GM18870 (cell line): Measurements from ENCODE around the gene ATRN.

Experiments
- ATAC-seq: cut with Tn5 transposase; IDR thresholded peaks from one replicate; pipeline ENCODE4 v1.9.1; 2021; ENCODE audit warnings: moderate library complexity; ENCODE audit not compliant: unreplicated experiment

Gene ATRN

GRCh38 chr20:3673221-3674070 is 202.6 kb downstream of the ATRN start:
- no peak for ATAC-seq

DNA sequence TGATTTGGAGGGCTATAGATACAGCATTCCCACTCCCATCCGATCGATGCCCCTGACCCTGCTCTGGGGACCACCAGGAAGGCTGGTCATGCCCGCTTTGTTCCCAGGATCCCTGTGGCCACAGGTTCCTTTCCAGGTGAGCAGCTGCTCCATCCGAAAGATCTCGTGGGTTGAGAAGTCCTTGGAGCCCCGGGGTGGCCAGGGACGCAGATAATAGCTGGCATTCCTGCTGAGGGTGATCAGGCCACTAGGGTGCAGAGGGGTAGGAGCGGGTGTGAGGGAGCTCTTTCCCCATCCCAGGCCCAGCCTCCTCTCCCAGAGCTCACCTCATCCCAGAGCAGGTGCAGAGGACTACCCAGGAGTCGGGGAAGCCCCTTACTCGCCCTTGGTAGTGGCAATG is 203.6 kb downstream of the ATRN start:
- no peak for ATAC-seq

DNA sequence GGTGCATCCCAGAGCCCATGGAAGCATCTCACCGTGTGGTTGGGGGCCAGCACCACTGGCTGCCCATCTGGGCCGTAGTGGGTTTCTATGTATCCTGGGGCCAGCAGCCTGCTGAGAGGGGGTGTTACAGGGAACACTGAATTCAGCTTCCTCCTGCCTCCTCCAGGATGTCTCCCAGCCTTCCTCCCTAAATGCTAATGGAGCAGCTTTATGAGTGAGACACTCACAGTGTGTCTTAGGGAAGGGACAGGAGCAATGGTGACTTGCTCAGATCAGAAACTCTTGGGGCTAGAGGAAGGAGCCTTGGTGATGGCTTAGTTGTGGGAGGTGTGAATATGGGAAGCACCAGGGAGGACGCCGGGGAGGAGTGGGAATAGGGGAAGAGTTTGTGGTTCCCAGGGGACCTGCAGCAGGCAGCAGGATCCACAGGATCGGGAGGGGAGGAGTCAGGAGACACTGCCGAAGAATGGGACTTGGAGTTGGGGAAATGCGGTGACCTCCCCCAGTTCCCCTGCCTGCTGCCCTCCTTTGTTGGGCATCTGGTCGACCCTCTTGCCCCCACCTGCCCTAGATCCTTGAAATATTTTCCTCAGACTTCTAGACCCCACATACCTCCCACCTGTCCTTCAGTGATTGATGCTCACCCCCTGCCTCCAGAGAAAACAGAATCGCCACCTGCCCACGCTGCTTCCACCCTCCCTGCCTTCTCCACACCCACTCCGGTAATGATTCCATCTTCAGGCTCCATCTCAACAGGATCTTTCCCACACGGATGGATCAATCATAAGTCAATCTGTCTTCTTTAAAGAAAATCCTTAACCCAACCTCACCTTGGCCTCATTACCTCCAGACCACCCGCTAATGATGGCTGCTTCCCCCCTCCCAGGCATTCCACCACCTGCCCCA is 204.4 kb downstream of the ATRN start:
- ATAC-seq = no peak

GRCh38 chr20:3677733-3678132 is 206.9 kb downstream of the ATRN start:
- ATAC-seq = no peak

DNA sequence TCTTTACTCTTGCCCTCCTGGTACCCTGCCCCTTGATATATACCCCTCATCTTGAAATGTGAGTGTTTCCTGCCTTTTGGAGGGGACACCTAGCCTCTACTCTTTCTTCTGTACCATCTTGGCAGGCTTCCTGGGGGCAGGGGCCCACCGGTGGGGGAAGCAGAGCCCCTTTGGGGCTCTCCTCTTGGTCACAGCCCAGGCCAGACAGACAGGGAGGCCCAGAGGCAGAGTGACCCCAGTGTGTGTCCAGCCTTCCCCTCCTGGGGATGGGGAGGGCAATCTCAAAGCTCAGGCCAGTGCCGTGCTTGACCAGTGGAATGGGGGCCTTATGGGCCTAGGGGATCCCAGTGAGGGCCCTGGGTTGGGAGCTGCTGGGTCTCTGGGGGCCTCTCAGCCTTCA is 207.4 kb downstream of the ATRN start:
- no peak for ATAC-seq

DNA sequence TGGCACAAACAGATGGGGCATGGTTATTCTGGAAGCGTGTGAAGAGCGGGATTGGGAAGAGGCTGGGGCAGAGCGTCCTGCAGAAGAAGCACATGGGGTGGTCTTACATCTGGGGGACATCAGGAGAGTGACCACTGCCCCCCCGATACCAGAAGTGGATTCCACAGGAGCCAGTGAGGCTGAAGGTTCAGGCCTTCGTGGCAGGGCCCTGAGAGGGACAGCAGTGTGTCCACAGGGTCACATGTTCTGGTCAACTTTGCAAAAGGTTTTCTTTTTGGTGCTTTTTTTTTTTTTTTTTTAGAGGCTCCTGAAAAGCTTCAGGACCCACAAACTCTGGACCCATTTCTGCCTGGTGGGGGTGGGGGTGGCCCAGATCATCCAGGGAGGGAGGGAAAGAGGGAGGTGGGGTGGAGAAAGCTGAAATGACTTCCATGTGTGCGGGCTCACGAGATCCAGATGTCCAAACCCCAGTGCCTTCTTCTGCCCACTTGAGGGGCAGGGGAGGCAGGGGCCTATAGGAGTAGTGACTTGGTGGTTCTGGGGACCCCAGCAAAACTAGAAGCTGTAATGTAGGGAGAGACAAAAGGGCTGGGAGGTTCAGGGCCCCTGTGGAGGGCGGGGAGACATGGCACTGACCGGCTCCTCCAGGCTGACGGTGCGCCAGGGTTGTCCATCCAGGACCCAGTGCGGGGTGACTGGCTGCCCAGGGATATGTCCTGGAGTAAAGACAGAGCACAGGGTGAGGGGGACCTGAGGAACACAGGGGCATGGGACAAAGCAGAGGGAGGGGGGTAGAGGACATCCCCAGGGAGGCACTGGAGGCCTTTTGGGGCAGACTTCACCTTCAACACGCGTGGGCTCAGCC is 208.3 kb downstream of the ATRN start:
- no peak for ATAC-seq

DNA sequence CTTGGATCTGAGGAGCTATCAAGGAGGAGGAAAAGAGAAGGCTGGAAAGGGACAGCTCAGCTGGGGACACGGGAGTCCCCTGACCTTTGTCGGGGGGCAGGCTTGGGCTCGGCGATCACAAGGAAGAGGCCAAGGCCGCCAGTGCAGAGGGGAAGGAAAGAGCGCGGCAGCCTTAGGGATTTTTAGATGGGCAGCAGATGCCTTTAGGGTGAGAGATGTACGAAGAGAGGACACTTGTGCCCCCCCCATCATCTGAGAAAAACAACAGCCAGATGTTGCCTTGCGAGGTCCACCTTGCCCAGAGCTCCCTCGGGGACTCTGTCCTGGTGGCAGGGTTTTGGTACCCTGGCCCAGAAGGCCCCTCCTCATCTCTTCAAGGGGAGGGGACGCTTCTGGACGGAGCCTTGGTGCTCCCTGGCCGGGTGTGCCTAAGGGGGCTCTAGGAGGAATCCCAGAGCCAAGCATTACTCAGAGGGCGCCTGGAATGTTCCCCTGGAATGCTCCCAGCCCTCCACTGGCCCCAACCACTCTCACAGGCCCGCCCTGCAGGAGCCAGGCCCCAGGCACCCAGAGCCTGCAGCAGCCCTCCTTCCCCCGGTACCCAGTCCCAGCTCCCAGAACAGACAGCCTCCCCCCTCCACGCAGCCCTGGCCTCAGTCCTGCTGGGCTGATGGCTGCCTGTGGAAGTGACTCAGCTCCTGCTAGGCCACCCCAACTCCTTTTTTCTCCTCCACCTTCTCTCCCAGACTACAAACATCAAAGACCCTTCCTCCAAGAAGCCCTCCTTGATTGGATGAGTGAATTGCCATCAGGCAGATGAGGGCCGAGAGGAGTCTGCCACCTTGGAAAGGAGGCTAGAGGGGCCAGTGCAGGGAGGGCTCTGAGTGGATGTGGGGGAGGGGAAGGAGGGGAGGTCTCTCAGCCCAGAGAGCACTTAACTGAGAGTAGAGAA is 209.2 kb downstream of the ATRN start:
- ATAC-seq = no peak

- no peak for ATAC-seq
Observed at GRCh38 chr20:3680701-3681351, 210.0 kb downstream of the ATRN start.

- ATAC-seq = no peak
Observed at GRCh38 chr20:3681352-3681930, 210.6 kb downstream of the ATRN start.

DNA sequence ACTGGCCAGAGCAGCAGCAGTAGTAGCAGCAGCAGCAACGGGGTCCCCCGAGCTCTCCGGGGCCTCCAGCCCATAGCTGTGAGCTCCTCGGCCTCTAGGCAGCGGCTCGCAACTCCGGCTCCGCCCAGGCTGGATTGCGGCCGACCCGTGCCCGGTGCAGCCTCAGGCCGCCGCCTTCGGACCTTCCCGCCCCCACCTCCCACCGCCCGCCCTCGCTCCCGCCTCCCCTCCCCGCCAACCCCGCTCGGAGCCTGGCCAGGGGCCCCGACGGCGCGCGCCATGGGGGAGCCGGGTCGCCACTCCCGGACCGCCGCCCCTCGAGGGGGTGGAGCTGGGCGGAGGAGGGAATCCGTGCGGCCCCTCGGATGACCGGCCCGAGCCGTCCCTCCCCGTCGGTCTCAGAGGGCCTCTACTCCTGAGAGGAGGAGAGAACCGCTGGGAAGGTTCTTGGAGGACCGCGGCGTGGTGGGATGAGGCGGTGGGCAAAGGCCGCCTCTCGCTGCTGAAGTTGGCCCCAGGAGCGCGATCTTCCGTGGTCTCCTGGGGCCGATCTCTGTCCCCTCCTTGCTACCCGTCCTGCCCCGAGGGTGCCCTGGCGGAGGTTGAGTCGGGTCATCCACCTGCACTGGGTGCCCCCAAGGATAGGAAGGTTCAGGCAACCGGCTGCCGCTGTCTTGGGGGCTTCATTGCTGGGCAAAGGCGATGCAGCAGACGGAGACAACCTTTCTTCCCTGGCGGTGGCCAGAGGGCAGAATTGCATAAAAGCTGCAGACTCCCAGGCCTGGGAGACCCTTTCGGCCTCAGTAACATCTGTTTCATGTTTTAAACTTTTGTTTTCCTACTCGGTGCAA is 211.3 kb downstream of the ATRN start, which contains the start of gene ADAM33:
Gene ADAM33, minus strand, starts transcription at position 80 of the 851 bp plus-strand sequence. Its CDS starts 6 bp downstream, at position 74.
- no peak for ATAC-seq

- no peak for ATAC-seq
Observed at GRCh38 chr20:3685341-3685740, 214.5 kb downstream of the ATRN start.

GRCh38 chr20:3686421-3686820 is 215.6 kb downstream of the ATRN start:
- ATAC-seq = no peak

DNA sequence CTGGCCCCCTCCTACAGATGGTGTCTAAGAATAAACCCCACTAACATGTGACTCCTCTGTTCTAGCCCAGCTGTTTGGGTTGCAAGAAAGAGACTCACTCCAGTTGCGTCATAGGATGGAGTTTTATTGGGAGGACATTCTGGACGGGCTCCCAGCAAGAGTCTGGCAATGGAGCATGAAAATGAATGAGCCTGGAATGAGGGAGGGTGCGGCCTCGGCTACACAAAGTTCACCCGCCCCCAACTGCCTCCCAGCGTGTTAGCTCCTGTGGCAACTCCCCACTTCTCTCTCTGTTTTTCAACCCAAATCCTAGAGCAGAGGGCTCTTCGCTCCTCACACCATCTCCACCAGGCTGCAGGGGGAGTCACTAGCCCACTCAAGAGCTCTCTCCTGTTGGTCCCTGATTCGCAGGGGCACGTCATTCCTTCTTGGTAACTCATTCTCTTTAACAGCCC is 216.1 kb downstream of the ATRN start:
- no peak for ATAC-seq

GRCh38 chr20:3687655-3688054 is 216.8 kb downstream of the ATRN start:
- no peak for ATAC-seq

GRCh38 chr20:3689978-3690377 is 219.2 kb downstream of the ATRN start:
- ATAC-seq = no peak

- ATAC-seq = no peak
Observed at GRCh38 chr20:3690413-3690812, 219.6 kb downstream of the ATRN start.

DNA sequence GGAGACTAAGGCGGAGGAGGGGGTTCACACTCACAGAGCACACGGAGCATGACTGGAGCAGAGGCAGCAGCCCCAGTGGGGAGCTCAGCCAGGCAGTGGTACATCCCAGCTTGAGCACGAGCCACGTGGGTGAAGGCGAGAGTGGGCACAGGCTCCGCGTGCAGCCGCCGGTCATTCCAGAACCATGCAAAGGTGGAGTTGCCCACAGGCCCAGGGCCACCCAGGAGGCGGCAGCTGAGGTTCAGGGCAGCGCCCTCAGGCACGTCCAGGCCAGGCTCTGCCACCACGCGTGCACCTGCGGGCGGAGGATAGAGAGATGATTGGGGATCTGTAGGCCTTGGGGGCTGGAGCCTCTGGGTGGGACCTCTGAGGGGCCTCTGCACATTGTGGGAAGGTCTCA is 220.5 kb downstream of the ATRN start:
- no peak for ATAC-seq

GRCh38 chr20:3691897-3692296 is 221.1 kb downstream of the ATRN start:
- no peak for ATAC-seq
